ENCODE results near the gene CTNNA2. TPM values are rescaled to one million over a fixed set of nuclear protein-coding genes. Genes with fewer than 3 reads are reported as not detected.
A peak's percentile ranks its signal among the peaks of the same experiment; 100 is the strongest.

Gene CTNNA2
- total RNA-seq, 1 donor from 2014 or later, result 15.0 TPM

GRCh38 chr2:80517316-80517715 lies 1004.5 kb downstream of the CTNNA2 start:
- DNase-seq (ENCODE audit: extremely low spot score, unreplicated experiment), result no peak
- H3K27me3 Mint-ChIP-seq, result peaks cover 2% of the 10 kb centered on the region
- H3K4me1 Mint-ChIP-seq (ENCODE audit: unreplicated experiment), result peaks cover 13% of the 10 kb centered on the region
- H3K36me3 Mint-ChIP-seq, result no peaks in the 10 kb centered on the region
- H3K9me3 Mint-ChIP-seq, result no peaks in the 10 kb centered on the region
- TF ChIP-seq CTCF (conservative IDR thresholded peaks at IDR 0.05), result no peak
- peak overlapping the region; percentile 8 for H3K27ac Mint-ChIP-seq
- H3K4me3 Mint-ChIP-seq, result peak overlapping the region; percentile 46

- H3K36me3 Mint-ChIP-seq, result no peaks in the 10 kb centered on the region
- H3K27ac Mint-ChIP-seq, result no peak overlapping the region
Measured at GRCh38 chr2:80519121-80519643, 1006.3 kb downstream of the CTNNA2 start.

GRCh38 chr2:80519699-80520291 lies 1006.9 kb downstream of the CTNNA2 start:
- peaks cover 2% of the 10 kb centered on the region for H3K27me3 Mint-ChIP-seq
- no peak for DNase-seq (ENCODE audit: extremely low spot score, unreplicated experiment)

More at GRCh38 chr2:80519121-80519643, 1006.3 kb downstream of the CTNNA2 start:
- Mint-ChIP-seq H3K27me3 (peaks cover 2% of the 10 kb centered on the region), H3K4me3 (no peak overlapping the region), H3K4me1 (ENCODE audit: unreplicated experiment) (peaks cover 13% of the 10 kb centered on the region), H3K9me3 (no peaks in the 10 kb centered on the region)
- no peak for TF ChIP-seq CTCF (conservative IDR thresholded peaks at IDR 0.05)
- DNase-seq (ENCODE audit: extremely low spot score, unreplicated experiment), result no peak

GRCh38 chr2:80525152-80525551 lies 1012.3 kb downstream of the CTNNA2 start:
- H3K4me3 Mint-ChIP-seq, result no peak overlapping the region
- no peaks in the 10 kb centered on the region for H3K4me1 Mint-ChIP-seq (ENCODE audit: unreplicated experiment)
- peaks cover under 1% of the 10 kb centered on the region for H3K9me3 Mint-ChIP-seq
- H3K27me3 Mint-ChIP-seq, result no peaks in the 10 kb centered on the region
- no peak overlapping the region for H3K27ac Mint-ChIP-seq
- DNase-seq (ENCODE audit: extremely low spot score, unreplicated experiment), result no peak
- no peak for TF ChIP-seq CTCF (conservative IDR thresholded peaks at IDR 0.05)
- H3K36me3 Mint-ChIP-seq, result no peaks in the 10 kb centered on the region

More at GRCh38 chr2:80519699-80520291, 1006.9 kb downstream of the CTNNA2 start:
- TF ChIP-seq CTCF (conservative IDR thresholded peaks at IDR 0.05), result no peak
- Mint-ChIP-seq H3K4me1 (ENCODE audit: unreplicated experiment) (peaks cover 13% of the 10 kb centered on the region), H3K27ac (no peak overlapping the region), H3K36me3 (no peaks in the 10 kb centered on the region), H3K9me3 (no peaks in the 10 kb centered on the region), H3K4me3 (no peak overlapping the region)

GRCh38 chr2:80527119-80527518 lies 1014.3 kb downstream of the CTNNA2 start:
- no peaks in the 10 kb centered on the region for H3K36me3 Mint-ChIP-seq
- no peak overlapping the region for H3K4me3 Mint-ChIP-seq
- no peak overlapping the region for H3K27ac Mint-ChIP-seq
- no peaks in the 10 kb centered on the region for H3K27me3 Mint-ChIP-seq
- TF ChIP-seq CTCF (conservative IDR thresholded peaks at IDR 0.05), result no peak
- no peak for DNase-seq (ENCODE audit: extremely low spot score, unreplicated experiment)
- H3K4me1 Mint-ChIP-seq (ENCODE audit: unreplicated experiment), result no peaks in the 10 kb centered on the region
- peaks cover 6% of the 10 kb centered on the region for H3K9me3 Mint-ChIP-seq
